SK-N-MC (cell line): ENCODE results near the gene CFAP77.

Source experiments
- EZH2 ChIP-seq: fragments of 200-600 bp; sonication (generic); IDR thresholded peaks from one replicate; pipeline ENCODE4 v1.6.1; 2017; ENCODE audit warnings: antibody characterized with exemption
- FOXP2 ChIP-seq: optimal IDR thresholded peaks from 2 replicates; pipeline ENCODE3; 2011; ENCODE audit warnings: mild to moderate bottlenecking, moderate library complexity; ENCODE audit not compliant: insufficient read depth; ENCODE audit errors: extremely low read length, control extremely low read depth
- POLR2AphosphoS5 ChIP-seq: IDR thresholded peaks from 2 replicates; pipeline ENCODE4 v1.6.1; 2012; ENCODE audit warnings: mild to moderate bottlenecking, low read depth, low read length, borderline replicate concordance

DNA sequence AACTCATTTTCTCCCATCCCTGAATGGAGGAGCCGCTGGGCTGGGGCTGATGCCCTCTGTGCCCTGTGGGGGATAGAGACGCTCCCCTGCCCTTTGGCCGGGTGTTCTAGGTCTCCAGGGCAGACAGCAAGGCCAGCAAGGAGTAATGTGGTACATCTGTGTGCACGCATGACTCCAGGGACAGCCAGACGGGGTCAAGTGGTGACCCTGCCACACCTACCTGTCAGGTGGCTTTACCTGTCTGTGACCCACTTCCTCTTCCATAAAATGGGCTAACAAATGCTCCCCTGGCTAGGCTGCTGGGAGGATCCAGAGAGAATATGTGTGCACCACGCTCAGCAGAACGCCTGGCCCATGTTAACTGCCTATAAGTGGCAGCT, 137.0 kb downstream of the CFAP77 start:
- TF ChIP-seq EZH2: no peak
- no peak for TF ChIP-seq POLR2AphosphoS5
- TF ChIP-seq FOXP2: no peak
